ENCODE measurements around the gene RASAL2. TPM values are rescaled to one million over a fixed set of nuclear protein-coding genes. Genes with fewer than 3 reads are reported as not detected.

Gene RASAL2
- total RNA-seq, 1 experiment from 2014 or later = 22.2 TPM

GRCh38 chr1:178047403-178048093, 46.4 kb upstream of the RASAL2 start:
- WGBS (ENCODE audit: extremely low coverage, insufficient read length, low lambda C conversion rate) = no CpG with 5 or more reads among the region's 2 CpGs
- H3K36me3 Mint-ChIP-seq (ENCODE audit: insufficient read depth in 1 of 3, low read depth in 3 of 3) = no peaks in the 10 kb centered on the region

More at GRCh38 chr1:178047403-178048093, 46.4 kb upstream of the RASAL2 start:
- no peak overlapping the region for H3K14ac ChIP-seq (ENCODE audit: insufficient read depth, low read length)
- no peak overlapping the region for H3T11ph ChIP-seq (ENCODE audit: low read length)
- H2BK12ac ChIP-seq (ENCODE audit: insufficient read length, low read depth, low read length) = no peak overlapping the region
- Mint-ChIP-seq H3K4me3 (no peak overlapping the region), H3K4me1 (peaks cover 23 to 26% of the 10 kb centered on the region in 2 experiments), H3K27me3 (ENCODE audit: low read depth) (no peaks in the 10 kb centered on the region), H3K9me3 (no peaks in the 10 kb centered on the region), H3K27ac (no peak overlapping the region)
- H3K18ac ChIP-seq (ENCODE audit: insufficient read length, low read depth, low read length) = no peak overlapping the region
- no peaks in the 10 kb centered on the region for H3K79me1 ChIP-seq (ENCODE audit: insufficient read depth, low read depth, low read length, poor library complexity, severe bottlenecking)
- H2AFZ ChIP-seq (ENCODE audit: low read length) = no peak overlapping the region
- no peaks in the 10 kb centered on the region for H3K79me2 ChIP-seq (ENCODE audit: insufficient read depth, low read length)
- no peak for DNase-seq
- no peak overlapping the region for H2BK20ac ChIP-seq (ENCODE audit: low read depth, low read length, poor library complexity, severe bottlenecking)
- H4K91ac ChIP-seq (ENCODE audit: insufficient read length, low read depth, low read length) = no peak overlapping the region
- H3K56ac ChIP-seq (ENCODE audit: insufficient read length, low read depth, low read length) = no peak overlapping the region
- H4K8ac ChIP-seq (replicated peaks; ENCODE audit: insufficient read length, low read depth, low read length) = no peak overlapping the region
- H3K23me2 ChIP-seq (ENCODE audit: insufficient read length, low read depth, low read length, poor library complexity, severe bottlenecking) = no peaks in the 10 kb centered on the region
- H3K4me2 ChIP-seq (ENCODE audit: insufficient read depth, insufficient read length, low read length) = no peak overlapping the region
- no peaks in the 10 kb centered on the region for H3K27me3 ChIP-seq (ENCODE audit: insufficient read depth, low read length)
- H2BK15ac ChIP-seq (ENCODE audit: low read depth, low read length) = no peak overlapping the region
- H3K27ac ChIP-seq (ENCODE audit: insufficient read length, low read depth, low read length) = no peak overlapping the region
- H3K9me3 ChIP-seq (ENCODE audit: control insufficient read depth, low read depth, low read length) = no peaks in the 10 kb centered on the region
- no peaks in the 10 kb centered on the region for H4K20me1 ChIP-seq (ENCODE audit: control insufficient read depth, insufficient read depth, insufficient read length)
- no peak overlapping the region for H3K4ac ChIP-seq (ENCODE audit: low read depth, low read length)
- H2BK120ac ChIP-seq (ENCODE audit: low read depth, low read length, poor library complexity, severe bottlenecking) = no peak overlapping the region
- no peak for TF ChIP-seq CTCF (conservative IDR thresholded peaks at IDR 0.05)
- no peak overlapping the region for H2AK5ac ChIP-seq (ENCODE audit: insufficient read length, low read length)
- H4K5ac ChIP-seq (ENCODE audit: insufficient read length, low read depth, low read length) = no peak overlapping the region
- H3K4me1 ChIP-seq (ENCODE audit: insufficient read depth, low read length) = peaks cover 5% of the 10 kb centered on the region; the same call in 1 of the 2 replicates
- no peak overlapping the region for H3K23ac ChIP-seq (ENCODE audit: insufficient read length, low read depth, low read length)
- no peak overlapping the region for H2BK5ac ChIP-seq (ENCODE audit: insufficient read length, low read length)
- H3K9ac ChIP-seq (ENCODE audit: extremely low read depth, insufficient read length, low read length) = no peak overlapping the region
